HEK293 (cell line): ENCODE data around the gene SIX2.

Experiments used
- CTCF ChIA-PET: fragments of 350-600 bp; formaldehyde crosslinking; extraction: SDS; loops from one replicate; lab custom pipeline; 2021; ENCODE audit warnings: antibody characterized with exemption; lab: Yijun Ruan, JAX
- POLR2A ChIA-PET: fragments of 300-600 bp; formaldehyde crosslinking; extraction: SDS; loops from one replicate; lab custom pipeline; 2020; ENCODE audit warnings: antibody characterized with exemption, inconsistent platforms; lab: Yijun Ruan, JAX
- H3K27ac ChIP-seq: fragments of 200-500 bp; sonication (Bioruptor generic); 2 replicates; pipeline ENCODE4 v1.5.1; 2014; ENCODE audit warnings: low read depth, low read length, control low read depth, inconsistent platforms; ENCODE audit errors: extremely low read depth
- H3K36me3 ChIP-seq, 2 experiments: fragments of 200-500 bp in 1 of 2; sonication (Bioruptor generic) in 1 of 2; 1 replicate in 1 of 2; 2 replicates in 1 of 2; pipeline ENCODE4 v1.5.1; 2014 to 2017; ENCODE audit warnings: inconsistent platforms in 2 of 2, low read length in 2 of 2; ENCODE audit not compliant: control insufficient read depth in 2 of 2, insufficient read depth in 1 of 2
- H3K4me1 ChIP-seq: fragments of 200-500 bp; sonication (Bioruptor generic); 2 replicates; pipeline ENCODE4 v1.5.1; 2014; ENCODE audit warnings: mild to moderate bottlenecking, low read length, inconsistent platforms; ENCODE audit not compliant: control insufficient read depth, insufficient read depth
- H3K4me3 ChIP-seq: 2 replicates; pipeline ENCODE4 v1.5.1; 2011; ENCODE audit warnings: low read depth, mild to moderate bottlenecking, control low read depth, low read length, moderate library complexity
- H3K9me3 ChIP-seq: fragments of 200-500 bp; sonication (Bioruptor generic); 2 replicates; pipeline ENCODE4 v1.5.1; 2014; ENCODE audit warnings: low read depth, low read length, inconsistent platforms; ENCODE audit not compliant: control insufficient read depth, insufficient read depth
- ATF2 ChIP-seq: fragments of 450-650 bp; formaldehyde crosslinking; IDR thresholded peaks from 2 replicates; pipeline ENCODE4 v1.5.1; 2016; ENCODE audit warnings: missing biosample characterization, missing genetic modification characterization, low read depth
- BCL11A ChIP-seq: fragments of 450-650 bp; formaldehyde crosslinking; IDR thresholded peaks from 2 replicates; pipeline ENCODE4 v1.5.1; 2016; ENCODE audit warnings: low read depth, missing biosample characterization, missing genetic modification characterization
- HOXC10 ChIP-seq: sonication (generic); formaldehyde crosslinking; IDR thresholded peaks from 2 replicates; pipeline ENCODE4 v1.8.1; 2023; ENCODE audit warnings: mild to moderate bottlenecking, missing genetic modification reagents
- KLF10 ChIP-seq: fragments of 450-650 bp; IDR thresholded peaks from 2 replicates; pipeline ENCODE4 v1.5.1; 2018; ENCODE audit warnings: missing biosample characterization, mild to moderate bottlenecking, missing genetic modification characterization
- KLF16 ChIP-seq: fragments of 450-650 bp; formaldehyde crosslinking; IDR thresholded peaks from 2 replicates; pipeline ENCODE4 v1.5.1; 2017; ENCODE audit warnings: missing biosample characterization, missing genetic modification characterization
- KLF9 ChIP-seq: fragments of 450-650 bp; formaldehyde crosslinking; IDR thresholded peaks from 2 replicates; pipeline ENCODE4 v1.5.1; 2016; ENCODE audit warnings: missing biosample characterization, missing genetic modification characterization, low read depth
- MYNN ChIP-seq: fragments of 450-650 bp; formaldehyde crosslinking; IDR thresholded peaks from 2 replicates; pipeline ENCODE4 v1.5.1; 2016; ENCODE audit warnings: missing biosample characterization, missing genetic modification characterization, borderline replicate concordance
- PATZ1 ChIP-seq: fragments of 450-650 bp; formaldehyde crosslinking; IDR thresholded peaks from 2 replicates; pipeline ENCODE4 v1.5.1; 2016; ENCODE audit warnings: missing biosample characterization, missing genetic modification characterization
- PRDM1 ChIP-seq: fragments of 450-650 bp; formaldehyde crosslinking; IDR thresholded peaks from 2 replicates; pipeline ENCODE4; 2016; ENCODE audit warnings: missing biosample characterization, missing genetic modification characterization
- REST ChIP-seq: fragments of 450-650 bp; formaldehyde crosslinking; IDR thresholded peaks from 2 replicates; pipeline ENCODE4 v1.5.1; 2016; ENCODE audit warnings: missing biosample characterization, missing genetic modification characterization
- SP2 ChIP-seq: fragments of 450-650 bp; formaldehyde crosslinking; IDR thresholded peaks from 2 replicates; pipeline ENCODE4 v1.5.1; 2016; ENCODE audit warnings: missing biosample characterization, missing genetic modification characterization
- TCF7L2 ChIP-seq: IDR thresholded peaks from 2 replicates; pipeline ENCODE4 v1.6.1; 2011; ENCODE audit warnings: low read depth, mild to moderate bottlenecking, inconsistent platforms, low read length, moderate library complexity, borderline replicate concordance
- ZBTB20 ChIP-seq: fragments of 450-650 bp; formaldehyde crosslinking; IDR thresholded peaks from 2 replicates; pipeline ENCODE4 v1.5.1; 2016; ENCODE audit warnings: missing biosample characterization, missing genetic modification characterization
- ZBTB21 ChIP-seq: fragments of 450-650 bp; formaldehyde crosslinking; IDR thresholded peaks from 2 replicates; pipeline ENCODE4 v1.5.1; 2017; ENCODE audit warnings: missing biosample characterization, missing genetic modification characterization
- ZBTB26 ChIP-seq: fragments of 450-650 bp; formaldehyde crosslinking; optimal IDR thresholded peaks from 2 replicates; pipeline ENCODE3; 2016; ENCODE audit warnings: missing biosample characterization, mild to moderate bottlenecking, missing genetic modification characterization
- ZFP3 ChIP-seq: fragments of 450-650 bp; formaldehyde crosslinking; IDR thresholded peaks from 2 replicates; pipeline ENCODE4 v1.5.1; 2016; ENCODE audit warnings: low read depth, missing biosample characterization, missing genetic modification characterization
- ZNF112 ChIP-seq: fragments of 450-650 bp; formaldehyde crosslinking; IDR thresholded peaks from 2 replicates; pipeline ENCODE4 v1.5.0; 2017; ENCODE audit warnings: missing biosample characterization, missing genetic modification characterization
- ZNF121 ChIP-seq: fragments of 450-650 bp; formaldehyde crosslinking; IDR thresholded peaks from 2 replicates; pipeline ENCODE4 v1.5.1; 2016; ENCODE audit warnings: missing biosample characterization, missing genetic modification characterization
- ZNF133 ChIP-seq: fragments of 450-650 bp; formaldehyde crosslinking; IDR thresholded peaks from 2 replicates; pipeline ENCODE4 v1.5.1; 2016; ENCODE audit warnings: missing biosample characterization, missing genetic modification characterization
- ZNF140 ChIP-seq: fragments of 450-650 bp; formaldehyde crosslinking; IDR thresholded peaks from 2 replicates; pipeline ENCODE4 v1.5.1; 2016; ENCODE audit warnings: missing biosample characterization, missing genetic modification characterization
- ZNF221 ChIP-seq: fragments of 450-650 bp; formaldehyde crosslinking; IDR thresholded peaks from 2 replicates; pipeline ENCODE4 v1.5.1; 2017; ENCODE audit warnings: missing biosample characterization, missing genetic modification characterization, borderline replicate concordance
- ZNF302 ChIP-seq: fragments of 450-650 bp; formaldehyde crosslinking; IDR thresholded peaks from 2 replicates; pipeline ENCODE4 v1.5.1; 2016; ENCODE audit warnings: missing biosample characterization, missing genetic modification characterization, low read depth
- ZNF354C ChIP-seq: fragments of 450-650 bp; formaldehyde crosslinking; IDR thresholded peaks from 2 replicates; pipeline ENCODE4 v1.5.1; 2016; ENCODE audit warnings: missing biosample characterization, missing genetic modification characterization, low read depth, borderline replicate concordance
- ZNF585B ChIP-seq: fragments of 450-650 bp; formaldehyde crosslinking; IDR thresholded peaks from 2 replicates; pipeline ENCODE4 v1.5.1; 2016; ENCODE audit warnings: missing biosample characterization, missing genetic modification characterization
- ZNF621 ChIP-seq: fragments of 450-650 bp; formaldehyde crosslinking; IDR thresholded peaks from 2 replicates; pipeline ENCODE4 v1.5.1; 2017; ENCODE audit warnings: missing biosample characterization, missing genetic modification characterization
- ZNF654 ChIP-seq: fragments of 450-650 bp; formaldehyde crosslinking; IDR thresholded peaks from 2 replicates; pipeline ENCODE4 v1.5.1; 2016; ENCODE audit warnings: low read depth, missing biosample characterization, missing genetic modification characterization
- ZNF660 ChIP-seq: fragments of 450-650 bp; IDR thresholded peaks from 2 replicates; pipeline ENCODE4 v1.5.1; 2018; ENCODE audit warnings: missing biosample characterization, mild to moderate bottlenecking, missing genetic modification characterization
- ZNF677 ChIP-seq: fragments of 450-650 bp; IDR thresholded peaks from 2 replicates; pipeline ENCODE4 v1.5.0; 2018; ENCODE audit warnings: missing biosample characterization, mild to moderate bottlenecking, missing genetic modification characterization, moderate library complexity
- ZNF707 ChIP-seq: fragments of 450-650 bp; formaldehyde crosslinking; IDR thresholded peaks from 2 replicates; pipeline ENCODE4 v1.5.1; 2016; ENCODE audit warnings: missing biosample characterization, missing genetic modification characterization
- ZNF747 ChIP-seq: fragments of 450-650 bp; formaldehyde crosslinking; IDR thresholded peaks from 2 replicates; pipeline ENCODE4 v1.5.1; 2016; ENCODE audit warnings: missing biosample characterization, missing genetic modification characterization
- TF ChIP-seq, protein P1 (sequence below): fragments of 450-650 bp; formaldehyde crosslinking; IDR thresholded peaks from 2 replicates; pipeline ENCODE4 v1.5.1; 2016; ENCODE audit warnings: missing biosample characterization, missing genetic modification characterization

The SIX2 gene

GRCh38 chr2:44955593-44956392, 53.5 kb downstream of the SIX2 start:
- no peaks in the 10 kb centered on the region for H3K9me3 ChIP-seq
- peaks cover 3% of the 10 kb centered on the region; the same call in 1 of the 2 replicates for H3K4me1 ChIP-seq
- H3K4me3 ChIP-seq = peak overlapping the region; percentile 26
- H3K27ac ChIP-seq = no peak overlapping the region
- no peaks in the 10 kb centered on the region for H3K36me3 ChIP-seq
- CTCF ChIA-PET = interaction anchor here (0.5 to 6.5 kb wide), 65 partner anchors 8 to 912 kb away, joined by 3 to 113 read pairs (median 4); no protein-coding TSS in a partner anchor
- POLR2A ChIA-PET = no interaction called here
- TF ChIP-seq ZNF654 (peak; percentile 91), ZNF677 (no peak), ZBTB20 (tag by site-specific recombination) (no peak), REST (tag by site-specific recombination) (no peak), SP2 (no peak), TCF7L2 (no peak), HOXC10 (CRISPR knock-in tag) (no peak), ZBTB21 (tag by site-specific recombination) (no peak), ATF2 (tag by site-specific recombination) (no peak), ZNF621 (tag by site-specific recombination) (no peak), PATZ1 (tag by site-specific recombination) (0 out of 2 replicates have a peak, but pooled peaks have one; percentile 52), ZNF302 (tag by site-specific recombination) (no peak), KLF16 (tag by site-specific recombination) (no peak), ZNF747 (tag by site-specific recombination) (no peak), ZNF707 (tag by site-specific recombination) (no peak), BCL11A (tag by site-specific recombination) (no peak), ZBTB26 (peak; percentile 60), KLF10 (tag by site-specific recombination) (no peak), ZNF112 (tag by site-specific recombination) (no peak), ZFP3 (tag by site-specific recombination) (no peak), MYNN (tag by site-specific recombination) (no peak), ZNF133 (tag by site-specific recombination) (no peak), PRDM1 (tag by site-specific recombination) (no peak), ZNF221 (tag by site-specific recombination) (no peak), ZNF660 (tag by site-specific recombination) (0 out of 2 replicates have a peak, but pooled peaks have one; percentile 25), ZNF354C (no peak), KLF9 (tag by site-specific recombination) (no peak), ZNF140 (no peak), ZNF121 (tag by site-specific recombination) (no peak), ZNF585B (no peak)
- TF ChIP-seq, protein P1, sequence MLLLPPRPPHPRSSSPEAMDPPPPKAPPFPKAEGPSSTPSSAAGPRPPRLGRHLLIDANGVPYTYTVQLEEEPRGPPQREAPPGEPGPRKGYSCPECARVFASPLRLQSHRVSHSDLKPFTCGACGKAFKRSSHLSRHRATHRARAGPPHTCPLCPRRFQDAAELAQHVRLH = no peak
